A673 (cell line): ENCODE results near the gene ABCA4. TPM values are rescaled to one million over a fixed set of nuclear protein-coding genes. Genes with fewer than 3 reads are reported as not detected.

Source experiments
- BruUV-seq: library from RNA; stranded (reverse); fragments of 400-500 nt; replicated peaks from 2 replicates; lab custom pipeline; 2021; lab: Mats Ljungman, UMichigan
- CTCF ChIA-PET: fragments of 300-600 bp; sonication (Branson Sonifier 250); formaldehyde crosslinking; loops from one replicate; lab custom pipeline; 2022; ENCODE audit warnings: antibody characterized with exemption; lab: Charles Lee
- POLR2A ChIA-PET: fragments of 300-600 bp; sonication (Branson Sonifier 250); formaldehyde crosslinking; loops from one replicate; lab custom pipeline; 2022; ENCODE audit warnings: antibody characterized with exemption; ENCODE audit not compliant: low non-redundant PET; lab: Charles Lee
- DNase-seq: peaks from one replicate; pipeline ENCODE4 v3.0.0-alpha.2; 2015; ENCODE audit warnings: low spot score
- H3K27ac ChIP-seq: fragments of 200-600 bp; sonication (generic); 2 replicates; pipeline ENCODE4 v1.5.1; 2016; ENCODE audit warnings: mixed run types, low read depth, mild to moderate bottlenecking, mixed read lengths, antibody characterized with exemption, low read length; ENCODE audit not compliant: poor library complexity, severe bottlenecking
- H3K27me3 ChIP-seq: fragments of 200-600 bp; sonication (generic); replicated peaks from 2 replicates; pipeline ENCODE4 v1.6.1; 2017; ENCODE audit warnings: mixed run types, low read depth, mild to moderate bottlenecking, mixed read lengths, antibody characterized with exemption, low read length; ENCODE audit not compliant: insufficient read depth, poor library complexity
- H3K36me3 ChIP-seq: fragments of 200-600 bp; sonication (generic); 2 replicates; pipeline ENCODE4 v1.6.1; 2016; ENCODE audit warnings: mixed run types, mild to moderate bottlenecking, mixed read lengths, antibody characterized with exemption, low read length; ENCODE audit not compliant: insufficient read depth, poor library complexity, severe bottlenecking
- H3K4me1 ChIP-seq: fragments of 200-600 bp; sonication (generic); 2 replicates; pipeline ENCODE4 v1.6.1; 2017; ENCODE audit warnings: mixed run types, mild to moderate bottlenecking, mixed read lengths, antibody characterized with exemption, low read length; ENCODE audit not compliant: insufficient read depth, poor library complexity, severe bottlenecking
- H3K4me3 ChIP-seq: fragments of 200-600 bp; sonication (generic); 2 replicates; pipeline ENCODE4 v1.5.1; 2016; ENCODE audit warnings: low read depth, mixed run types, mild to moderate bottlenecking, mixed read lengths, low read length; ENCODE audit not compliant: poor library complexity, severe bottlenecking
- H3K9me3 ChIP-seq: fragments of 200-600 bp; sonication (generic); 2 replicates; pipeline ENCODE4 v1.6.1; 2016; ENCODE audit warnings: mixed run types, low read depth, mild to moderate bottlenecking, mixed read lengths, antibody characterized with exemption, low read length; ENCODE audit not compliant: poor library complexity, severe bottlenecking
- CTCF ChIP-seq: fragments of 300-800, 200-600 bp; sonication (generic); conservative IDR thresholded peaks from 2 replicates; pipeline ENCODE4 v1.5.1; 2017; ENCODE audit warnings: low read depth, mild to moderate bottlenecking, antibody characterized with exemption, low read length, moderate library complexity, mixed read lengths
- EZH2 ChIP-seq: fragments of 200-600 bp; sonication (generic); IDR thresholded peaks from 2 replicates; pipeline ENCODE4 v1.6.1; 2017; ENCODE audit warnings: borderline replicate concordance, low read depth, mild to moderate bottlenecking, mixed read lengths, antibody characterized with exemption, low read length; ENCODE audit not compliant: poor library complexity, severe bottlenecking
- intact Hi-C: fragments of 100-400 bp; cut with micrococcal nuclease; formaldehyde crosslinking; loops from one replicate; pipeline ENCODE4 v1.10.0; 2022; ENCODE audit not compliant: unreplicated experiment
- total RNA-seq: library from RNA; stranded (reverse); gene quantifications from 2 replicates; pipeline ENCODE4 v1.2.3, GENCODE V29; 2021

The ABCA4 gene
- total RNA-seq, 1 experiment from 2014 or later, result 0.09 TPM

GRCh38 chr1:94026619-94027380, 94.1 kb downstream of the ABCA4 start:
- CTCF ChIA-PET, result interaction anchor here (1.2 to 3.2 kb wide), 3 partner anchors 12 to 436 kb away, joined by 3 to 30 read pairs (median 13); no protein-coding TSS in a partner anchor

GRCh38 chr1:94025383-94026340, 95.3 kb downstream of the ABCA4 start:
- intact Hi-C loops, result loop anchor here (1.0 kb wide), 1 partner anchor 311 kb away; no protein-coding TSS in a partner anchor
- ChIA-PET CTCF (interaction anchor here (0.9 to 3.2 kb wide), 6 partner anchors 14 to 438 kb away, joined by 3 to 30 read pairs (median 4); no protein-coding TSS in a partner anchor), POLR2A (no interaction called here)
- H3K36me3 ChIP-seq, result no peaks in the 10 kb centered on the region
- BruUV-seq, result no TSS peak
- peak; percentile 74 for TF ChIP-seq CTCF
- TF ChIP-seq EZH2, result no peak
- no peaks in the 10 kb centered on the region for H3K9me3 ChIP-seq
- peak; percentile 76 for DNase-seq
- H3K4me3 ChIP-seq, result no peak overlapping the region
- no peak overlapping the region for H3K27ac ChIP-seq
- no peaks in the 10 kb centered on the region for H3K4me1 ChIP-seq
- no peaks in the 10 kb centered on the region for H3K27me3 ChIP-seq

More at GRCh38 chr1:94026619-94027380, 94.1 kb downstream of the ABCA4 start:
- DNase-seq, result no peak
- Histone ChIP-seq H3K4me3 (no peak overlapping the region), H3K4me1 (no peaks in the 10 kb centered on the region), H3K27ac (no peak overlapping the region), H3K27me3 (no peaks in the 10 kb centered on the region), H3K9me3 (no peaks in the 10 kb centered on the region), H3K36me3 (no peaks in the 10 kb centered on the region)
- BruUV-seq, result no TSS peak
- intact Hi-C loops, result loop anchor here (1.0 kb wide), 1 partner anchor 310 kb away; no protein-coding TSS in a partner anchor
- TF ChIP-seq EZH2 (no peak), CTCF (no peak)
- POLR2A ChIA-PET, result no interaction called here

GRCh38 chr1:94024104-94024792, 96.7 kb downstream of the ABCA4 start:
- no peaks in the 10 kb centered on the region for H3K4me1 ChIP-seq
- BruUV-seq, result no TSS peak
- H3K9me3 ChIP-seq, result no peaks in the 10 kb centered on the region
- H3K4me3 ChIP-seq, result no peak overlapping the region
- ChIA-PET CTCF (no interaction called here), POLR2A (no interaction called here)
- intact Hi-C loops, result no loop called here
- H3K27ac ChIP-seq, result no peak overlapping the region
- TF ChIP-seq EZH2 (no peak), CTCF (no peak)
- H3K36me3 ChIP-seq, result no peaks in the 10 kb centered on the region
- no peak for DNase-seq
- H3K27me3 ChIP-seq, result no peaks in the 10 kb centered on the region
